Neural cell (in vitro differentiated cells): ENCODE results near the gene LRRC72. TPM values are rescaled to one million over a fixed set of nuclear protein-coding genes. Genes with fewer than 3 reads are reported as not detected.

Experiments used
- polyA plus RNA-seq: library from polyadenylated mRNA; depleted of rRNA; stranded (reverse); fragments of >200 nt; gene quantifications from 2 replicates; pipeline ENCODE4 v1.2.3, GENCODE V29; 2014

Gene LRRC72
- polyA plus RNA-seq, 1 donor from 2014 or later = not detected

Other genes with a start within 250 kb of the LRRC72 start
- gene CRPPA, start 105.3 kb upstream of the LRRC72 start, polyA plus RNA-seq = 0.05 and 0.12 TPM in 2 replicates
- 0.24 and 0.52 TPM in 2 replicates for gene SOSTDC1, start 61.1 kb upstream of the LRRC72 start, polyA plus RNA-seq
- 78.5 and 94.7 TPM in 2 replicates for gene ANKMY2, start 118.9 kb downstream of the LRRC72 start, polyA plus RNA-seq
- gene BZW2, start 119.4 kb downstream of the LRRC72 start, polyA plus RNA-seq = 203 and 234 TPM in 2 replicates
- gene TSPAN13, start 226.9 kb downstream of the LRRC72 start, polyA plus RNA-seq = 281 and 315 TPM in 2 replicates